Stimulated activated CD8-positive, alpha-beta memory T cell treated with anti-CD3 and anti-CD28 coated beads, Interleukin-12 subunit alpha, Interleukin-12 subunit beta, amount 100 ng/mL, for 4 hours (primary cell): ENCODE results near the gene ZNF48.
A peak's percentile ranks its signal among the peaks of the same experiment; 100 is the strongest.

Source experiments
- DNase-seq: peaks from one replicate; pipeline ENCODE4 v3.0.0-alpha.2; 2020; ENCODE audit warnings: low read depth

The ZNF48 gene

DNA sequence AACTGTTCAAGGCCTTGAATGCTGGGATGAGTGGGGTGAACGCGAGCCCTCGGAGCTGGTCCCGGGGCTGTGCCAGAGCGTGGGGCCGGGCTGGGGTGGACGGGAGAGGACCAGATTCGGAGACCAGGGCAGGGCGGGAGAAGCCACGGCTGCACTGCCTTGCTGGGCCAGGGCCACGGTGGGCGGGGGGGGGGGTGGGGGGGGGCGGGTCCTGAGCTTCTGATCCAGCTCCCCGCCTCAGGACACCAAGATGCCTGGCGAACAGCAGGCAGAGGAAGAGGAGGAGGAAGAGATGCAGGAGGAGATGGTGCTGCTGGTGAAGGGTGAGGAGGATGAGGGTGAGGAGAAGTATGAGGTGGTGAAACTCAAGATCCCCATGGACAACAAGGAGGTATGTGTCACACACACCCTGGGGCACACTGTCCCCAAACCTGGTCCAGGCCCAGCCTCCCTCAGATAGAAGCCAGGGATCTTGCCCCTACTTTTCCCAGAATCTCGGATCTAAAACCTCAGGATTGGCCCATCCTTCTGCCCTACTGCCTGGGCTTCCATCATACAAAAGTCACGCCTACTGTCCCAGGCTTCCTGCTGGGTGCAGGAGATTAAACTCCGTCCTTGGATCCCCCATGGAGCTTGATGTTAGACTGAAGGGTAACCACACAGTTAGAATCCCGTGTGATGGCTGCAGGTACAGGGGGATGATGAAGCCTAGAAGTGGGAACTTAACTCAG lies 12.7 kb downstream of the ZNF48 start:
- no peak for DNase-seq

DNA sequence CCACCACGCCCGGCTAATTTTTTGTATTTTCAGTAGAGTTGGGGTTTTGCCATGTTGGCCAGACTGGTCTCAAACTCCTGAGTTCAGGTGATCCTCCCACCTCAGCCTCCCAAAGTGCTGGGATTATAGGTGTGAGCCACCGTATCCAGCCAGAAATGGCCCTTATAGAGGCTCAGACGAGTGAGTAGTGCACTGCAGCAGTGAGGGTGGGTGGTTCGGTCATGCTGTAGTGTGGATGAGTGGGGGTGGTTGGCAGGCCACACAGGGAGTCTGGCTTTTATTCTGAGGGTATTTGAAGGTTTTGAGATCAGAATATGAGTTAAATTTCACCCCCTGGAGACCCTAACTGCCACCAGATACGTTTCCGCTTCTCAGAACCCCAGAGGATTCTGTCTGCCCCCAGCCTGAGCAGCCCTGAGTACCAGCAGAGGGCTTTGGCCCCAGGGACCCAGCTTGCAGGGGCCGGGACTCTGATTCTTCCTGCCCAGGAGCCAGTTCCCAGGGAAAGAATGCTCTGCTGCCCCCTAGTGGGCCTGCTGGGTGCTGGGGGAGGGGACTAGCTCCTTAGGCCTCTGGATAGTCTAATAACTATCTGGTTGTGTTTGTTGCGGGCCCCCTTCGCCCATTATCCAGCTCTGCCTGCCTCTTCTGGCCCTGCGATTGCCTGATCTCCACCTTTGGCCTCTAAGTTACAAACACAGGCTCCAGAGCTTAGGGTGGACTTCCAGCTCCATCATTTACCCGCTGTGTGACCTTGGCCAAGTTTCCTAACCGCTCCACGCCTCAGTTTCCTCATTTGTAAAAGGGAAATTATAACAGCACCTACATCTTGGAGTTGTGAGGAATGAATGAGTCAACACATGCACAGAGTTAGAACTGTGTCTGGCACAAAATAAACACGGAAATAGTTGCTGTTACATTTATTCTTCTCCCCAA lies 14.2 kb downstream of the ZNF48 start:
- peak; percentile 77 for DNase-seq

DNA sequence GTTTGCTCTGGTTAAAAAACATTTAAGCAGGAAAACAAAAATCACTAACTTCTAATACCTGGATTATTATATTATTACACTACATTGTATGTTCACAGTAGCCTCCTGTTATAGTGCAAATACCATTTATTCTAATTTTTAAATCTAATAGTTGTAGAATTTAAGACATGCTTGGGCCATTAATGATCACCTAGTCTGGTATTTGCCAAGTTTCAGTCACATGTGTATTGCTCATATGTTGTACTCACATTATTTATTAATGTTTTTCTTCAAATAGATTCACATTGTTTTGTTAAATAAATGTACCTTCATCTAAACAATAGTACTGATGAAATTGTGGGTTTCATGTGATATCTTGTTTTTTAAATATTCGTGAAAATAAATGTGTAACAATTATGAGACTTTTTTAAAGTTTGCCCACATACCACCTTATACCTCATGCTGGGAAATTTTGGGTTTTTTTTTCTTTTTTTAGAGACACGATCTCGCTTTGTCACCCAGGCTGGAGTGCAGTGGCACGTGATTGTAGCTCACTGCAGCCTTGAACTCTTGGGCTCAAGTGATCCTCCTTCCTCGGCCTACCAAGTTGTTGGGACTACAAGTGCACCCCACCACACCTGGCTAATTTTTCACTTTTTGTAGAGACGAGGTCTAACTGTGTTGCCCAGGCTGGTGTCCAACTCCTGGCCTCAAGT lies 18.0 kb downstream of the ZNF48 start:
- DNase-seq, result no peak

DNA sequence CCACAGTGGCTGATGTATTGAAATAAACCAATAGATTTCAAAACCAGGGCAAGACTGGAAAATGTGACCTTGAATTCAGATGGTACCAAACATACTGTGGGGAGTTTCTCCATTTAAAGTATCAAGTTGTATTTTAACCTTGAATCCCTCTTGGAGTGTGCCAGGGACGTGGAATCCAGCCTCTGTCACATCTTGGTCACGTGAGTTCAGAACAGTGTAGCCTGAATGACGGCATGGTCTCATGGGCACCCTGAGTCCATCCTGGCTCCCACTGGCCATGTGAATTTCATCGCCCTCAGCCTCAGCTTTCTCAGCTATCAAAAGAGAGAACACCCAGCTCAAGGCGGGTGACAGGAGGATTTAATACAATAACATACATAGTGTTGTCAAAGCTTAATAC lies 18.9 kb downstream of the ZNF48 start:
- DNase-seq, result no peak

DNA sequence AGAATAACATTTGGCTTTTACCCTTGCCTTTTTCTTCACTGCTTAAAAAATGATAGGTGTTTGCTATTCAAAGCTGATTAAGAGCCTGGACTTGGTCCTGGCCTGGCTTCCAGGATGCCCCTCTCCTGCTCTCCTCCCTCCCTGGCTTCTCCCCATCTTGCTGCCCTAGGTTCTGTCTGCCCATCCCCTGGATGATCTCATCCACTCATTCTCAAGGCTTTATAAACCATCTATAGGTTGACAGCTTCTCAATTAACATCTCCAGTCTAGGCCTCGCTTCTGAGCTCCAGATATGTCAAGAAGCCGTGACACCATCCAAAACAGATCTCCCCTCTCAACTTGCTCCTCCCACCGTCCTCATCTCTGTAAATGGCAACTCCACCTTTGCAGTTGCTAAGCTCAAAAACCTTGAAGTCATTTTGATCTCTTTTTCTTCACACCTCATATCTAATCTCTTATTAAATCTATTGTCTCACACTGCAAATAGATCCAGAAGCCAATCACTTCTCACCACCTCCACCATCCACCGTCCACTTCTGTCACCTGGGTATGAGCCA lies 20.9 kb downstream of the ZNF48 start:
- no peak for DNase-seq

DNA sequence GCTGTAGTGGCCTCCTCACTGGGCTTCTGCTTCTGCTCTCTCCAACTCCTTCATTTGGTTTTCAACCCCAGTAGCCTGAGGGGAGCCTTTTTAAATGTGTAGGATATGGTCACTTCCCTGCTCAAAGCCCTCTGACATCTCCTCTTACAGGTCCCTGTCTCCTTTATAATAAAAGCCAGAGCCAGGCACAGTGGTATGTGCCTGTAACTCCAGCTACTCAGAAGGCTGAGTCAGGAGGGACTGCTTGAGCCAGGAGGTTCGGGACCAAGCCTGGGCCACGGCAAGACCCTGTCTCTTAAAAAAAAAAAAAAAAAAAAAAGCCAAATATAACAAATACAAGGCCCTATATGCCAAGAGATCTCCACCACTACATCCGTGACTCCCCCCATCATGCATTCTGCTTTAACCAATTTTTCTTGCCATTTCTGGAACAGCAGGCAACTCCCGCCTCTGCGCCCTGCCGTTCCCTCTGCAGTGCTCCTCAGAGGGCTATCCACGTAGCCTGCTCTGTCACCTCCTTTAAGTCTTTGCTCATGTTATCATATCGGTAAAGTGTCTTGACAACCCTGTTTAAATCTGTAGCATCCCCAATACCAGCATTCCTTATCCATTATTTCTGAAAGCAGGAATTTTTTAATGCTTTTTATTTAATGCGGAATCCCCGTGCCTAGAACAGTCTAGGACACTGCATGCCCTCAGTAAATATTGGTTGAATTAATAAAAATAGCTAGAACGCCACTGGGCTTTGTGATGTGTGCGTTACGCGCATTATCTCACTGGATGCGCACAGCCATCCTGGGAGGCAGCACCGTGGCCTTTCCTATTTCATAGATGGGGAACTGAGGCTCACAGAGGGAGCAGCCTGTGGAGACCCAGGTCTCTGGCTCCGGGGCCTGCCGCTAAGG lies 21.7 kb downstream of the ZNF48 start:
- DNase-seq, result no peak

DNA sequence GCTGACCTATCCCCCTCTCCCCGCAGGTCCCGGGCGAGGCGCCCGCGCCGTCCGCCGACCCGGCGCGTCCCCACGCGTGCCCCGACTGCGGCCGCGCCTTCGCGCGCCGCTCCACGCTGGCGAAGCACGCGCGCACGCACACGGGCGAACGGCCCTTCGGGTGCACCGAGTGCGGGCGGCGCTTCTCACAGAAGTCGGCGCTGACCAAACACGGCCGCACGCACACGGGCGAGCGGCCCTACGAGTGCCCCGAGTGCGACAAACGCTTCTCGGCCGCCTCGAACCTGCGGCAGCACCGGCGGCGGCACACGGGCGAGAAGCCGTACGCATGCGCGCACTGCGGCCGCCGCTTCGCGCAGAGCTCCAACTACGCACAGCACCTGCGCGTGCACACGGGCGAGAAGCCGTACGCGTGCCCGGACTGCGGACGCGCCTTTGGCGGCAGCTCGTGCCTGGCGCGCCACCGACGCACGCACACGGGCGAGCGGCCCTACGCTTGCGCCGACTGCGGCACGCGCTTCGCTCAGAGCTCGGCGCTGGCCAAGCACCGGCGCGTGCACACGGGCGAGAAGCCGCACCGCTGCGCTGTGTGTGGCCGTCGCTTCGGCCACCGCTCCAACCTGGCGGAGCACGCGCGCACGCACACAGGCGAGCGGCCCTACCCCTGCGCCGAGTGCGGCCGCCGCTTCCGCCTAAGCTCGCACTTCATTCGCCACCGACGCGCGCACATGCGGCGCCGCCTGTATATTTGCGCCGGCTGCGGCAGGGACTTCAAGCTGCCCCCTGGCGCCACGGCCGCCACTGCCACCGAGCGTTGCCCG lies 22.5 kb downstream of the ZNF48 start:
- peak; percentile 82 for DNase-seq

DNA sequence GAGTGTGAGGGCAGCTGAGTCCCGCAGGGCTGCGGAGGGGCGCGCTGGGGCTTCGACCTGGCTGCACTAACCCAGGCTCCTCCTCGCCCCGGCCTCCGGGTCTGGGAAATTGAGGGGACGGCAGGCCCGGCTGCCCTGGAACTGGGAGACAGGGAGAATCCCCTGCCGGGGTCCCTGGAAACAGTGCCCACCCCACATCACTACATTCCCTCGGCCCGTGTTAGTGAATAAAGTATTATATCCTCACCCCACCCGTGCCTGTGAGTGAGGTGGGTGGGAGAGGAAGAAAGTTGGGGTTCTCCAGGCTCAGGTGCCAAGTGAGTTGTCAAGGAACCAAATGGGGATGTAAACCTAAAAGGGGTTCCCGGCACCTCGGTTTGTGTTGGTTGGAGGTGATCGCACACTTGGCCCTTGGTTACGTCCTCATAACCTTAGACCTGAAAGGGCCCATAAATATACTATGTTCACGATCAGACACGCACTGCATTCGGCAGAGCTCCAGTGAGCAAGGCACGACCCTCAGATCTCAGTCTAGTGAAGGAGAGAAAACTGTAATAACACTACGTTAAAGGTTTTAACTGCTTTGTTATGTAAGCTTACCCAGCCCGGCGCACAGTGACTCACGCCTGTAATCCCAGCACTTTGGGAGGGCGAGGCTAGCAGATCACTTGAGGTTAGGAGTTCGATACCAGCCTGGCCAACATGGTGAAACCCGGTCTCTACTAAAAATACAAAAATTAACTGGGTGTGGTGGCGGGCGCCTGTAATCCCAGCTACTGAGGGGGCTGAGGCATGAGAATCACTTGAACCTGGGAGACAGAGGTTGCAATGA lies 23.3 kb downstream of the ZNF48 start:
- DNase-seq, result no peak

DNA sequence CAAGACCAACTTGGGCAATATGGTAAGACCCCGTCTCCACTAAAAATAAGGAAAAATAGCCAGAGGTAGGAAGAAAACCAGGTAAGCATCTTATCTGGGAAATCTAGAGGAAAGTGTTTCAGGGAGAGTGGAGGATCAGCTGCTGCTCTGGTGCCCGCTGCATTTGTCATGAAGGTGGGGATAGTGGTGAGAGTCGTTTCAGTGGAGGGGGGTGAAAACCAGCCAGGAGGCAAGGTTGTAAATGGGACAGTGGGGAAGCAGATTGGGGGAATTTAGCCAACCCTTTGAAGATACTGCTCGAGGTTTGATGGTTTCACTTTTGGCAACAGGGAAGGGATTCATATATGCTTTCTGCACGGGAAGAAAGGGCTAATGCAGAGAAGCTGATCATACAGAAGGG lies 25.8 kb downstream of the ZNF48 start:
- DNase-seq, result no peak

DNA sequence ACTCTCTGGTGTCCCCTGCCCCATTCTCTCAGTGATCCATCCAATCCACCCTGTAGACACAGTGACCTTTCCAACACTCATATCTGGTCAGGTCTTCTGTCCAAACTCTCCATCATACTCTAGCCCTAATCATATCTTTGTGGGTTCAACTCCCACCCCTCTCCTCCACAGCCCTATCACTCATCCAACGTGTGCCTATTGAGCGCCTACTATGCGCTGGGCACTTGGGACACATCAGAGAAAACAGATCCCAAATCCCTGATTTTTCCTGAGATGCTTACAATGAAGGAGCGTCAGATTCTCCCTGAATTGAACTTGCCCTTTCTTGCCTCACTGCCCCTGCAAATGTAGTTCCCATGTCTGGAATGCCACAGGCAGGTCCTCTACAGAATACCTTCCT lies 32.8 kb downstream of the ZNF48 start:
- DNase-seq, result no peak

DNA sequence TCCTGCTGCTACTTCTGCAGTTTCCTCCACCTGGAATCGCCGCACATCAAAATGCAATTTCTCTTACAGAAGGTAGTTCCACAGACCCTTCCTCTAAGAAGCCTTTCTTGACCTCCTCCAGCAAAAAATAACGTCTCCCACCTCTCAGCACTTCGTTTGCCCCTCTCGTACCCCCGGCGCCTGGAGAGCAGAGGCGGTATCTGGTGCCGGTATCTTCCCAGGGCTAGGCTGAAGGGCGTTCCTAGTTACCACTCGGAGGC lies 34.1 kb downstream of the ZNF48 start:
- DNase-seq, result no peak

DNA sequence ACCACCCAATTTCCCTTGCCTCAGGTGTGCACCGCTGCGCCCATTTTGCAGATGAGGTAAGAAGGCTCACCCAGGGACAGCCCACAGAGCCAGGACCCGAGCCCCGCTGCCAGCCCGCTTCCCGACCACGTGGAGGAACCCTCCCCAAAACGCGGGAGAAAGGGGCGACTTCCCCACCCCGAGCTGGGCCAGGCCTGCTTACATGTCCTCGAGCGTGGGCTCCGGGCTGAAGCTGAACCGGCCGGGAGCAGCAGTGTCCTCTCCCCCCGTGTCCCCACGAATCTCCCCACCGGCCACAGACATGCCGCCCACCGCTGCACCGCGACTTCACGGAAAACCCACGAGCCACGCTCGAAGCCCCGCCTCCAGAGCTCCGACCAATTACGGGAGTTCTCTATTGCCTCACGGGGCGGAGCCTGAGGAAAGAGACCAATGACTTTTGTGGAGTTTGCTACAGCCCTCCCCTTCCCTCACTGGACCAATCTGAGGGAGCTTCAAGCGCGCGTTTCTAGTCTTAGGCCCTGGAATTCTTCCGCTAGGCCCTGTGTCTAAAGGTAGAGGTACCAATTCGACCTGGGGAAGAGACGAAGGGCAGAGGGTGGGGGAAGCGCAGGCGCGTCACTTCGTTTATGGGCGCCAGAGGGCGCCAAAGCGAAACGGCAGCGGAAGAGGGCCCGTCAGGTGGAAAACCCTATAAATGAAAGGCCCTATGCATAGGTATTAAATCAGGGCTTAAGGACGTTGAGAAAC lies 34.6 kb downstream of the ZNF48 start, which contains the start of gene DCTPP1:
Gene DCTPP1 (minus strand): TSS at position 353 of the 750 bp plus-strand sequence. CDS start 50 bp downstream, at position 303.
- DNase-seq, result peak; percentile 90

DNA sequence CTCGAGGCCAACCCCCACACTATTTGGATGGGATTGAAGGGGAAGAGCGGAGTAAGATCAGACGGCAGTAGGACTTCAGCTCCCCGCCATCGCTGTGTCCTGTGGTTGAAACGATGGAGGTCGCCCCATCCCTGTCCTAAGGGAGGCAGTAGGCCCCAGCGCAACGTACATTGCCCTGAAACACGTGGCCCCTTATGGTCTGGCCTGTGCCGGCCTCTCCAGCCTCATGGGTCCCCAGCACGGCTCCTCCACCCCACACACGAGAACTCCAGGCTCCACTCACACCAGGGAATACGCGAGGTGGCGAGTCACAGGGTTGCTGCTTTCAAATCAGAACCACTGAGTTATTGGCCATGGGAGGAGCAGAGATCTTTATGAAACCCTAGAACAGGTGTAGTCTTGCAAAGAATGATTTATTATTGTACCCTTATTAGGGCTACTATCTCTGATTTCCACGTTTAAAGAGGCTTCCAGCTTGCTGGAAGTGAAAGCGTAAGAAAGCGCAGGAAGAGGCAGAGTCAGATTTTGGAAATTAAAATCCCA lies 35.3 kb downstream of the ZNF48 start:
- DNase-seq, result no peak

DNA sequence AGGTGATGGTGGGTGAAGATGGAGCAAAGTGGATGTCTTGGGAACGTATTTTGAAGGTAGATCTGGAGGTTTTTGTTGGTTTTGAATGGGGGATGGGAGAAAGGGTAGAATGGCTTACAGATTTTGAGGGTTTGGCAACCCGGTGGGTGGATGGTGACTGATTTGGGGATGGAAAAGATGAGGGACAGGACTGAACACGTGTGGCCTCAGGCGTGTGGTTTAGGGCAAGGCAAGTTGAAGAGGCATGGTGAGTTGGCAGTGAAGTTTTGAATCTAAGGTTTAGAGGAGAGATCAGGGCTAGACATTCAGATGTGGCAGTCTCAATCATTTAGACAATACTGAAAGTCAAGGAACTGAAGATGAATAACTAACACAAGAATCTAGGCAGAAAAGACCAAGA lies 39.6 kb downstream of the ZNF48 start:
- DNase-seq, result no peak

DNA sequence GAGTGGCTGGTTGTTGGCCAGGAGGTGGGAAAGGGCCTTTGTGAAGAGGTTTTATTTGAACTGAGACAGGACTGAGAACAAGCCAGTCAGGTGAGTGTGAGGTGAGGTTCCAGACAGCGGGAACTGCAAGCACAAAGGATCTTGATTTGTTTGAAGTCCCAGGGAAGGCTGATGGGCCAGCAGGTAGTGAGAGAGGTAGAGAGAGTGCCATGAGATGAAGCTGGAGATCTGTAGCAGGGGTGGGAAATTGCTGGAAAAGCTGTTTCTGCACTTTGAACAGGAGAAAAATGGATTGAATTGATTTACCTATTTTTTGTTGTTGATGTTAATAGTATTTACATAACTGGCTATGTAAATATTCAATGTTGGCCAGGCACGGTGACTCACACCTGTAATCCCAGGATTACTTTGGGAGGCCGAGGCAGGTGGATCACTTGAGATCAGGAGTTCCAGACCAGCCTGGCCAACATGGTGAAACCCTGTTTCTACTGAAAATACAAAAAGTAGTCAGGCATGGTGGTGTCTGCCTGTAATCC lies 42.4 kb downstream of the ZNF48 start:
- no peak for DNase-seq

DNA sequence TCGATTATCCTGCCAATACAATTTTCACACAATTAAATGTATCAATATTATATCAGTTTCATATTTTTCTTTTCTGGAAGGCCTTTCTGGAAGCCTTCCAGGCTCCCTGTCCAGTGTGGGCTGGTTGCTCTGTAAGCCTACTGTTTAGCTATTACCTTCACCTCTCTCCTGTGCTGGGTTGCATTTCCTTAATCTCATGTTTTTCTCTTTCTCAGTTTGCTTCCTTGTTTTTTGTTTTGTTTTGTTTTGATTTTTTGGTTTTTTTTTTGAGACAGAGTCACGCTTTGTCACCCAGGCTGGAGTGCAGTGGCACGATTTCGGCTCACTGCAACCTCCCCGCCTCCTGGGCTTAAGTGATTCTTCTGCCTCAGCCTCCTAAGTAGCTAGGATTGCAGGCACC lies 43.6 kb downstream of the ZNF48 start:
- DNase-seq, result no peak

DNA sequence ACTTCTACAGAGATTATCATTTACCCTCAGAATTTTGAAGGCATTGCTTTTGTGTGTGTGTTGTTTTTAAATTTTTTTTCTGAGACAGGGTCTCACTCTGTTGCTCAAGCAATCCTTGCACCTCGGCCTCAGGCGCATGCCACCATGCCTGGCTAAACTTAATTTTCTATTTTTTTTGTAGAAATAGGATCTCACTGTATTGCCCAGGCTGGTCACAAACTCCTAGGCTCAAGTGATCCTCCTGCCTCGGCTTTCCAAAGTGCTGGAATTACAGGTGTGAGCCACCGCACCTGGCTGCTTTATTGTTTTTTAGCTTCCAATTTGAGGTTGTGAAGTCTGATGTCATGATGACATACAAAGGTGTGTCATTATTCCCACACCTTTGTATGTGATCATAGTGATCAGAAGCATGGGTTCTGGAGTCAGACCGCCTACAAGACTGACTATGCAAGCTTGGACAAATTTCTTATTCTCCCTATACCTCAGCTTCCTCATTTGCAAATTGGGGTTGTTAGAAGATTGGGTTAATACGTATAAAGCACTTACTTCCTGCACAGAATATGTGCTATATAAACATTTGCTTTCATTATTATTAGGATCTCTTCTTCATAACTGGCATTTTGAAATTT lies 44.6 kb downstream of the ZNF48 start:
- DNase-seq, result no peak

DNA sequence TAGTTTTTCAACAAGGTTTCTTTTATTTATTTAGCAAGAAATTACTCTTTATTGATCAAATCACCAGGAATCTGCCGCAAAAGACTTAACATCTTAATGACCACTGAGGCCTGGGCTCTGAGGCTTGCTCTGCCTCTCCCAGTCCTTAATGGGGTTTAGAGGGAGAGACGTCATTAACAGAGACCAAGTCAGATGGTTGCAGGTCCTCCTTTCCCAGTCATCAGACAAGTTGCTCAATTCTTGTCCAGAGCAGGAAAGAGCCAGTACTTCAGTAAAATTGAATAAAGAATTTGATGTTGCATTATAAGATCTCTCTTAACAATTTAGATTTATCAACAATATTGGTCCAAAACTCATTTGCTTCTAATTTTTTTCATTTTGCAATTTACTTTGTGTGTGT lies 48.4 kb downstream of the ZNF48 start:
- DNase-seq, result no peak
